Gastrocnemius medialis (tissue), 4 donors: ENCODE results near the gene BAG5.

Experiments used
- POLR2A ChIP-seq, 2 donors: fragments of 450-650 bp; IDR thresholded peaks; one replicate each; pipeline ENCODE4 v1.6.1; 2017; ENCODE audit warnings: antibody characterized with exemption in 2 of 2, mild to moderate bottlenecking in 2 of 2, moderate library complexity in 2 of 2
- TF ChIP-seq, protein P1 (sequence below), 5 experiments: fragments of 450-650 bp in 3 of 5; fragments of 200-600 bp in 2 of 5; sonication (generic) in 2 of 5; IDR thresholded peaks in 4 of 5; conservative IDR thresholded peaks in 1 of 5; 1 replicate in 4 of 5; 2 replicates in 1 of 5; pipeline ENCODE4 v1.5.1; 2016 to 2019; ENCODE audit warnings: antibody characterized with exemption in 5 of 5, mild to moderate bottlenecking in 3 of 5, moderate library complexity in 3 of 5

DNA sequence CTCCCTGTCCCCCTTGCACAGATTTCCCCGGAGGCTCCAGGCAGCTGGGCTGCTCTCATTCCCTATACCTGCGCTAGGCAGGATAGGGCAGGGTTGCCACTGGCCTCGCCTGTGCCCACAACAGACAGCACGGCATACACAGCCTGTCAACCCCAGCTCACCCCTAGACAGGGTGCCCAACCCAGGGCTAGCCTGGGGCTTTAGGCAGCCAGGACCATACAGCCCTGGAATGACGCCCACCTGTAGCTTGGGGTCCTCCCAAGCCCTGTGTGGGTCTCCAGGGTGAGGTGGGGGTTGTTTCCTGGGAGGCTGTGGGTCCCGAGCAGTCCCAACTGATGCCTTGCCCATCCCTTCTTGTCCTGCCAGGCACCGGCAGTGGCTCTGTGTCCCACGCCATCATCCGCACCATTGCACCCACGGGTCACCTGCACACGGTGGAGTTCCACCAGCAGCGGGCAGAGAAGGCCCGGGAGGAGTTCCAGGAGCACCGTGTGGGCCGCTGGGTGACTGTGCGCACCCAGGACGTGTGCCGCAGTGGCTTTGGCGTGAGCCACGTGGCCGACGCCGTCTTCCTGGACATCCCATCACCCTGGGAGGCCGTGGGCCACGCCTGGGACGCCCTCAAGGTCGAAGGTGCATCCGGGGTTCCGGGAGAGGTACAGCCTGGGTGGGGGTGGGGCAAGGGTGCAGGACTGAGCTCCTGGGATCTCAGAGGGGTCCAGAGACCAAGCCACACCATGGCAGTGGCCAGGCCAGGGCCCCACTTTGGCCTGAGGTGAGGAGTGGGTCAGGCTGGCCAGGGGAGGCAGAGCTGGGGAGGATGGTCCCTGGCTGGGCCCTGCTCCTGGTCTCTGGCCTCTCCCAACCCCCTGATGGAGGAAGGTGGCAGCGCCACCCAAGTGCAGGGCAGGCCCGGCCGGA lies 30.0 kb downstream of the BAG5 start:
- TF ChIP-seq, protein P1, sequence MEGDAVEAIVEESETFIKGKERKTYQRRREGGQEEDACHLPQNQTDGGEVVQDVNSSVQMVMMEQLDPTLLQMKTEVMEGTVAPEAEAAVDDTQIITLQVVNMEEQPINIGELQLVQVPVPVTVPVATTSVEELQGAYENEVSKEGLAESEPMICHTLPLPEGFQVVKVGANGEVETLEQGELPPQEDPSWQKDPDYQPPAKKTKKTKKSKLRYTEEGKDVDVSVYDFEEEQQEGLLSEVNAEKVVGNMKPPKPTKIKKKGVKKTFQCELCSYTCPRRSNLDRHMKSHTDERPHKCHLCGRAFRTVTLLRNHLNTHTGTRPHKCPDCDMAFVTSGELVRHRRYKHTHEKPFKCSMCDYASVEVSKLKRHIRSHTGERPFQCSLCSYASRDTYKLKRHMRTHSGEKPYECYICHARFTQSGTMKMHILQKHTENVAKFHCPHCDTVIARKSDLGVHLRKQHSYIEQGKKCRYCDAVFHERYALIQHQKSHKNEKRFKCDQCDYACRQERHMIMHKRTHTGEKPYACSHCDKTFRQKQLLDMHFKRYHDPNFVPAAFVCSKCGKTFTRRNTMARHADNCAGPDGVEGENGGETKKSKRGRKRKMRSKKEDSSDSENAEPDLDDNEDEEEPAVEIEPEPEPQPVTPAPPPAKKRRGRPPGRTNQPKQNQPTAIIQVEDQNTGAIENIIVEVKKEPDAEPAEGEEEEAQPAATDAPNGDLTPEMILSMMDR (IDR thresholded peaks at IDR 0.05 in 4 of 5, conservative IDR thresholded peaks at IDR 0.05 in 1 of 5): no peak
- TF ChIP-seq POLR2A (IDR thresholded peaks at IDR 0.05): no peak
